H1 (cell line): ENCODE data around the gene UBE2D4. TPM values are rescaled to one million over a fixed set of nuclear protein-coding genes. Genes with fewer than 3 reads are reported as not detected.

ENCODE experiments used
- BRCA1 ChIP-seq: IDR thresholded peaks from 2 replicates; pipeline ENCODE4 v1.6.1; 2012; ENCODE audit warnings: low read depth, low read length, improper control_type of control experiment
- CREB1 ChIP-seq: IDR thresholded peaks from 2 replicates; pipeline ENCODE4 v1.6.1; 2012; ENCODE audit warnings: inconsistent platforms
- GTF2F1 ChIP-seq: IDR thresholded peaks from 2 replicates; pipeline ENCODE4 v1.6.1; 2012; ENCODE audit warnings: low read depth, low read length, improper control_type of control experiment, borderline replicate concordance
- SIX5 ChIP-seq: IDR thresholded peaks from 2 replicates; pipeline ENCODE4 v1.6.1; 2011; ENCODE audit warnings: mild to moderate bottlenecking, low read depth, low read length
- SP2 ChIP-seq: IDR thresholded peaks from 2 replicates; pipeline ENCODE4 v1.6.1; 2012; ENCODE audit warnings: mild to moderate bottlenecking, low read length, inconsistent platforms
- polyA plus RNA-seq, 7 experiments: library from polyadenylated mRNA; depleted of rRNA in 3 of 7; stranded (reverse) in 5 of 7; unstranded in 2 of 7; fragments of >200 nt in 5 of 7; fragments of 200-250 nt in 2 of 7; gene quantifications; 1 replicate in 5 of 7; 2 replicates in 1 of 7; 4 replicates in 1 of 7; pipeline versions ENCODE4 v1.2.1 to v1.2.3, GENCODE V29; 2011 to 2013; ENCODE audit warnings: missing spikeins in 2 of 7, mixed read lengths in 2 of 7
- total RNA-seq: library from RNA; stranded (reverse); fragmentation: NEBNext Ultra II Directional; extraction: Animal tissue kit (Norgen Biotek cat#: 25700); gene quantifications from 2 replicates; pipeline ENCODE4 v1.2.1, GENCODE V29; 2021

UBE2D4 gene
- total and polyA plus RNA-seq, 2 of the 8 experiments (the other 6 are each of a cell fraction or from before 2014, with no cell fraction given), result 3.4 to 9.4 TPM

DNA sequence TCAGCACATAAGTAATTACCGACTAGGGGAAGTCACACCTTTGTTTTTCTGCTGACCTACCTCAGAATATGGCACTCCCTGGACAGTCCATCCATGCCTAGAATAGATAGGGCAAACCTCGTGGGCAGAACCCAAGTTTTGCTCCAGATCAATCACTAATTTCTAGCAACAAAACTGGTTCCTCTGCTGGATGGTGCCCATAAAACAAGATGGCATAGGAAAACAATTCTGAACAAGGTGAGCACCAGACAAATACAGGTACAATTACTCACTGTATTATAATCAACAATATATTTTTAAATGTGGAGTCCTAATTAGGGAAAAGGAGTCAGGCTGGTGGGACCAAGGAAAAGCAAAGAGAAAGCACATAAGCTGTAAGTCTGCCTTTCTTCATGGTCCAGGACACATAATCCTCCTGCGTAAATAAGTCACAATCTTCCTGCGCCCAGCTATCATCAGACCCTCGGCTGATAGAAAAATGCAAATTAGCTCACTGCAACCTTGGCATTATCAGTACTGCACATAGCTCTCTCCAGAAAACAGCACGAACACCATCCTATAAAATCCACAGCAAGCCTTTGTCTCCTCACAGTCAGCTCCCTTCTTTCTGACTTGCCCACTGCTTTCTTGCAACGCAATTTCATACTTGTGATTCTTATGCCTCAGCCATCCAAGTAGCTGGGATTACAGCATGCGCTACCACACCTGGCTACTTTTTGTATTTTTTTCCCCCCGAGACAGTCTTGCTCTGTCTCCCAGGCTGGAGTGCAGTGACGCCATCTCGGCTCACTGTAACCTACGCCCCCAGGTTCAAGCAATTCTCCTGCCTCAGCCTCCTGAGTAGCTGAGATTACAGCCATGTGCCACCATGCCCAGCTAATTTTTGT, 34.9 kb upstream of the UBE2D4 start (continued):
- no peak for TF ChIP-seq BRCA1
- no peak for TF ChIP-seq SP2
- no peak for TF ChIP-seq CREB1
- TF ChIP-seq GTF2F1, result no peak
- no peak for TF ChIP-seq SIX5
